Neural cell (in vitro differentiated cells): Measurements from ENCODE around the gene EYA4. TPM values are rescaled to one million over a fixed set of nuclear protein-coding genes. Genes with fewer than 3 reads are reported as not detected.

Experiments
- H2AFZ ChIP-seq: fragments of 200-600, 300-800 bp; sonication (generic), shearing (Covaris generic); 2 replicates; pipeline ENCODE4 v1.6.0; 2014; ENCODE audit warnings: low read depth, mild to moderate bottlenecking, antibody characterized with exemption, low read length, moderate library complexity
- H3F3A ChIP-seq: fragments of 200-600 bp; shearing (Covaris generic); 2 replicates; pipeline ENCODE4 v1.6.1; 2016; ENCODE audit warnings: mild to moderate bottlenecking, moderate library complexity, mixed read lengths, antibody characterized with exemption, low read length; ENCODE audit not compliant: insufficient read depth, poor library complexity, severe bottlenecking
- H3K27ac ChIP-seq: fragments of 200-600, 300-800 bp; sonication (generic), shearing (Covaris generic); 2 replicates; pipeline ENCODE4 v1.5.1; 2014; ENCODE audit warnings: mild to moderate bottlenecking, low read length, moderate library complexity
- H3K27me3 ChIP-seq: fragments of 300-800, 200-600 bp; sonication (generic), shearing (Covaris generic); 2 replicates; pipeline ENCODE4 v1.6.0; 2014; ENCODE audit warnings: mild to moderate bottlenecking, low read depth, low read length, moderate library complexity; ENCODE audit not compliant: insufficient read depth
- H3K36me3 ChIP-seq: fragments of 300-800, 200-600 bp; sonication (generic), shearing (Covaris generic); 2 replicates; pipeline ENCODE4 v1.5.1; 2014; ENCODE audit warnings: mild to moderate bottlenecking, antibody characterized with exemption, low read length, moderate library complexity; ENCODE audit not compliant: insufficient read depth
- H3K4me2 ChIP-seq: fragments of 300-800, 200-600 bp; sonication (generic), shearing (Covaris generic); 2 replicates; pipeline ENCODE4 v1.6.0; 2014; ENCODE audit warnings: mild to moderate bottlenecking, low read length
- H3K4me3 ChIP-seq: fragments of 300-800, 200-600 bp; sonication (generic), shearing (Covaris generic); 2 replicates; pipeline ENCODE4 v1.5.1; 2014; ENCODE audit warnings: mild to moderate bottlenecking, low read length, moderate library complexity
- H3K79me2 ChIP-seq: fragments of 200-600 bp; shearing (Covaris generic); replicated peaks from 2 replicates; pipeline ENCODE4 v1.6.0; 2014; ENCODE audit warnings: mild to moderate bottlenecking, low read length, moderate library complexity; ENCODE audit not compliant: insufficient read depth
- H3K9ac ChIP-seq: fragments of 300-800, 200-600 bp; sonication (generic), shearing (Covaris generic); 2 replicates; pipeline ENCODE4 v1.6.1; 2016; ENCODE audit warnings: mild to moderate bottlenecking, low read length, mixed read lengths
- H3K9me2 ChIP-seq: fragments of 200-600 bp; shearing (Covaris generic); 2 replicates; pipeline ENCODE4 v1.6.1; 2016; ENCODE audit warnings: mild to moderate bottlenecking, low read length, mixed read lengths; ENCODE audit not compliant: insufficient read depth
- H3K9me3 ChIP-seq: fragments of 200-600, 300-800 bp; sonication (generic), shearing (Covaris generic); 2 replicates; pipeline ENCODE4 v1.6.1; 2016; ENCODE audit warnings: mild to moderate bottlenecking, mixed run types, low read length, moderate library complexity, mixed read lengths
- H4K20me1 ChIP-seq: fragments of 200-600 bp; shearing (Covaris generic); 2 replicates; pipeline ENCODE4 v1.6.1; 2016; ENCODE audit warnings: mild to moderate bottlenecking, mixed run types; ENCODE audit not compliant: insufficient read depth
- EP300 ChIP-seq: fragments of 450-650 bp; conservative IDR thresholded peaks from 2 replicates; pipeline ENCODE4 v1.6.1; 2014; ENCODE audit warnings: antibody characterized with exemption, mild to moderate bottlenecking, moderate library complexity; ENCODE audit not compliant: poor library complexity, severe bottlenecking
- EZH2 ChIP-seq: fragments of 200-600, 300-800 bp; shearing (Covaris generic), sonication (generic); IDR thresholded peaks from 2 replicates; pipeline ENCODE4 v1.6.1; 2014; ENCODE audit warnings: antibody characterized with exemption, low read length, borderline replicate concordance, mild to moderate bottlenecking; ENCODE audit not compliant: insufficient read depth, poor library complexity, severe bottlenecking
- MXI1 ChIP-seq: fragments of 450-650 bp; conservative IDR thresholded peaks from 2 replicates; pipeline ENCODE4 v1.6.1; 2014; ENCODE audit warnings: antibody characterized with exemption, mild to moderate bottlenecking; ENCODE audit not compliant: poor library complexity, severe bottlenecking
- POLR2AphosphoS5 ChIP-seq: IDR thresholded peaks from 2 replicates; pipeline ENCODE4 v1.6.1; 2012
- RAD21 ChIP-seq: fragments of 450-650 bp; conservative IDR thresholded peaks from 2 replicates; pipeline ENCODE4 v1.6.1; 2014; ENCODE audit warnings: antibody characterized with exemption, mild to moderate bottlenecking, moderate library complexity
- SMC3 ChIP-seq: fragments of 450-650 bp; conservative IDR thresholded peaks from 2 replicates; pipeline ENCODE4 v1.6.1; 2014; ENCODE audit warnings: antibody characterized with exemption, mild to moderate bottlenecking, moderate library complexity; ENCODE audit not compliant: poor library complexity
- TAF1 ChIP-seq: IDR thresholded peaks from 2 replicates; pipeline ENCODE4 v1.6.1; 2012; ENCODE audit warnings: low read depth
- polyA plus RNA-seq: library from polyadenylated mRNA; depleted of rRNA; stranded (reverse); fragments of >200 nt; gene quantifications from 2 replicates; pipeline ENCODE4 v1.2.3, GENCODE V29; 2014
- TF ChIP-seq, protein P1 (sequence below): fragments of 450-650 bp; IDR thresholded peaks from 2 replicates; pipeline ENCODE4 v1.5.1; 2014; ENCODE audit warnings: antibody characterized with exemption, mild to moderate bottlenecking, moderate library complexity; ENCODE audit not compliant: poor library complexity, severe bottlenecking
- TF ChIP-seq, protein P2 (sequence below): IDR thresholded peaks from 2 replicates; pipeline ENCODE4 v1.6.1; 2012; ENCODE audit warnings: borderline replicate concordance

Gene EYA4
- polyA plus RNA-seq, 1 donor from 2014 or later = 2.6 TPM

DNA sequence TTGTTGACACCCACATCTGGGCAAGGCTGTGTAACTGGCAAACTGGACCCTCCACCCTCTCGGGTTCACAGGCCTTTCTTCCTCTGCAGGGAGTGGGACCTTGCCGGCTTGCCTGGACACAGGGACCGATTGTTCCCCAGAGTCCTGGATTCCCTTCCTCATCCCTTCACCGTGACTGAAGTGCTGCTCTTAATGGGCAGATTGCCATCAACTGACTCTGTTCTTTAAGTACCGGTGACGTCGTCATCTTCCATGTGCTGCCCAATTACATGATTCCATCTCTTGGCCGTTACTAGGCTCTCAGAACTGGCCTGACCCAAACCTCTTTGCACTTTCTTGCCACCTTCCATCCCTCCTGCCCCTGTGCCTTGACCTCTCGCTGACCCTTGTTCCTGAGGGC is 85.4 kb downstream of the EYA4 start:
- H3K4me3 ChIP-seq = no peak overlapping the region
- H3K9me3 ChIP-seq = no peaks in the 10 kb centered on the region
- no peaks in the 10 kb centered on the region for H3K79me2 ChIP-seq
- no peak overlapping the region for H3K9ac ChIP-seq
- H3K9me2 ChIP-seq = no peaks in the 10 kb centered on the region
- H3K4me2 ChIP-seq = no peak overlapping the region
- H2AFZ ChIP-seq = no peak overlapping the region
- no peak for TF ChIP-seq EP300
- no peak for TF ChIP-seq TAF1
- no peak for TF ChIP-seq POLR2AphosphoS5
- no peak for TF ChIP-seq RAD21
- TF ChIP-seq, protein P1, sequence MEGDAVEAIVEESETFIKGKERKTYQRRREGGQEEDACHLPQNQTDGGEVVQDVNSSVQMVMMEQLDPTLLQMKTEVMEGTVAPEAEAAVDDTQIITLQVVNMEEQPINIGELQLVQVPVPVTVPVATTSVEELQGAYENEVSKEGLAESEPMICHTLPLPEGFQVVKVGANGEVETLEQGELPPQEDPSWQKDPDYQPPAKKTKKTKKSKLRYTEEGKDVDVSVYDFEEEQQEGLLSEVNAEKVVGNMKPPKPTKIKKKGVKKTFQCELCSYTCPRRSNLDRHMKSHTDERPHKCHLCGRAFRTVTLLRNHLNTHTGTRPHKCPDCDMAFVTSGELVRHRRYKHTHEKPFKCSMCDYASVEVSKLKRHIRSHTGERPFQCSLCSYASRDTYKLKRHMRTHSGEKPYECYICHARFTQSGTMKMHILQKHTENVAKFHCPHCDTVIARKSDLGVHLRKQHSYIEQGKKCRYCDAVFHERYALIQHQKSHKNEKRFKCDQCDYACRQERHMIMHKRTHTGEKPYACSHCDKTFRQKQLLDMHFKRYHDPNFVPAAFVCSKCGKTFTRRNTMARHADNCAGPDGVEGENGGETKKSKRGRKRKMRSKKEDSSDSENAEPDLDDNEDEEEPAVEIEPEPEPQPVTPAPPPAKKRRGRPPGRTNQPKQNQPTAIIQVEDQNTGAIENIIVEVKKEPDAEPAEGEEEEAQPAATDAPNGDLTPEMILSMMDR = no peak
- no peak for TF ChIP-seq SMC3
- TF ChIP-seq MXI1 = no peak
- TF ChIP-seq, protein P2, sequence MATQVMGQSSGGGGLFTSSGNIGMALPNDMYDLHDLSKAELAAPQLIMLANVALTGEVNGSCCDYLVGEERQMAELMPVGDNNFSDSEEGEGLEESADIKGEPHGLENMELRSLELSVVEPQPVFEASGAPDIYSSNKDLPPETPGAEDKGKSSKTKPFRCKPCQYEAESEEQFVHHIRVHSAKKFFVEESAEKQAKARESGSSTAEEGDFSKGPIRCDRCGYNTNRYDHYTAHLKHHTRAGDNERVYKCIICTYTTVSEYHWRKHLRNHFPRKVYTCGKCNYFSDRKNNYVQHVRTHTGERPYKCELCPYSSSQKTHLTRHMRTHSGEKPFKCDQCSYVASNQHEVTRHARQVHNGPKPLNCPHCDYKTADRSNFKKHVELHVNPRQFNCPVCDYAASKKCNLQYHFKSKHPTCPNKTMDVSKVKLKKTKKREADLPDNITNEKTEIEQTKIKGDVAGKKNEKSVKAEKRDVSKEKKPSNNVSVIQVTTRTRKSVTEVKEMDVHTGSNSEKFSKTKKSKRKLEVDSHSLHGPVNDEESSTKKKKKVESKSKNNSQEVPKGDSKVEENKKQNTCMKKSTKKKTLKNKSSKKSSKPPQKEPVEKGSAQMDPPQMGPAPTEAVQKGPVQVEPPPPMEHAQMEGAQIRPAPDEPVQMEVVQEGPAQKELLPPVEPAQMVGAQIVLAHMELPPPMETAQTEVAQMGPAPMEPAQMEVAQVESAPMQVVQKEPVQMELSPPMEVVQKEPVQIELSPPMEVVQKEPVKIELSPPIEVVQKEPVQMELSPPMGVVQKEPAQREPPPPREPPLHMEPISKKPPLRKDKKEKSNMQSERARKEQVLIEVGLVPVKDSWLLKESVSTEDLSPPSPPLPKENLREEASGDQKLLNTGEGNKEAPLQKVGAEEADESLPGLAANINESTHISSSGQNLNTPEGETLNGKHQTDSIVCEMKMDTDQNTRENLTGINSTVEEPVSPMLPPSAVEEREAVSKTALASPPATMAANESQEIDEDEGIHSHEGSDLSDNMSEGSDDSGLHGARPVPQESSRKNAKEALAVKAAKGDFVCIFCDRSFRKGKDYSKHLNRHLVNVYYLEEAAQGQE = no peak
- TF ChIP-seq EZH2 = no peak
- no peaks in the 10 kb centered on the region for H3F3A ChIP-seq
- no peak overlapping the region for H3K27ac ChIP-seq
- no peaks in the 10 kb centered on the region for H3K36me3 ChIP-seq
- no peaks in the 10 kb centered on the region for H4K20me1 ChIP-seq
- H3K27me3 ChIP-seq = no peaks in the 10 kb centered on the region

DNA sequence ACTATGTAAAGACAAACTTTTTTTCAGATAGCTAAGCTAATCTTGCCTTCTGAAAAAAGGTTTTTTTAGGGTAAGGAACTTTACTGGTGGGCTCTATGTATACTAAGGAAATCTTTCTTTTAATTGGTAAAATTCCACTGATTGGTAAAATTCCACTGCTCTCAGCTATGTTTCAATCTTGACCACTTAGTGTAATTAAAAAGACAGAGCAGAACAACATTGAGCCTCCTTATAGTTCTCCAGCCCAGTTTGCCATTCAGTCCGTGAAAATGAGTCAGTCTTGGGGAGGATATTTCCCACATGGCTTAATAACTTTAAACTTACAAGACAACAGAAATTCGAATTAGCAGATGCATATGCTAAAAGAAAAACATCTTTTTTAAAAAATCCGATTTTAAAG is 92.7 kb downstream of the EYA4 start:
- H3K36me3 ChIP-seq = no peaks in the 10 kb centered on the region
- H3K27ac ChIP-seq = no peak overlapping the region
- no peaks in the 10 kb centered on the region for H3K27me3 ChIP-seq
- no peaks in the 10 kb centered on the region for H3F3A ChIP-seq
- H3K4me2 ChIP-seq = no peak overlapping the region
- H3K9me2 ChIP-seq = no peaks in the 10 kb centered on the region
- H3K9ac ChIP-seq = no peak overlapping the region
- no peak overlapping the region for H2AFZ ChIP-seq
- H3K9me3 ChIP-seq = no peaks in the 10 kb centered on the region
- H4K20me1 ChIP-seq = no peaks in the 10 kb centered on the region
- H3K79me2 ChIP-seq = no peaks in the 10 kb centered on the region
- no peak for TF ChIP-seq TAF1
- no peak for TF ChIP-seq EZH2
- TF ChIP-seq SMC3 = no peak
- TF ChIP-seq POLR2AphosphoS5 = no peak
- TF ChIP-seq, protein P1 = no peak
- TF ChIP-seq MXI1 = no peak
- no peak for TF ChIP-seq EP300
- TF ChIP-seq, protein P2 = no peak
- no peak overlapping the region for H3K4me3 ChIP-seq
